D721Med (cell line): ENCODE data around the gene FBN2.

Experiments used
- DNase-seq: peaks from one replicate; pipeline ENCODE4 v3.0.0; 2011; ENCODE audit warnings: low spot score; ENCODE audit not compliant: insufficient read length
- FAIRE-seq: peaks from 2 replicates; lab custom pipeline; 2011; peaks lifted over from hg19 to GRCh38; lab: Jason Lieb, UNC
- TF ChIP-seq, protein P1 (sequence below): IDR thresholded peaks from 2 replicates; pipeline ENCODE4 v1.5.1; 2012; ENCODE audit warnings: mild to moderate bottlenecking, control low read depth; ENCODE audit not compliant: insufficient read depth; ENCODE audit errors: missing control alignments

The FBN2 gene

DNA sequence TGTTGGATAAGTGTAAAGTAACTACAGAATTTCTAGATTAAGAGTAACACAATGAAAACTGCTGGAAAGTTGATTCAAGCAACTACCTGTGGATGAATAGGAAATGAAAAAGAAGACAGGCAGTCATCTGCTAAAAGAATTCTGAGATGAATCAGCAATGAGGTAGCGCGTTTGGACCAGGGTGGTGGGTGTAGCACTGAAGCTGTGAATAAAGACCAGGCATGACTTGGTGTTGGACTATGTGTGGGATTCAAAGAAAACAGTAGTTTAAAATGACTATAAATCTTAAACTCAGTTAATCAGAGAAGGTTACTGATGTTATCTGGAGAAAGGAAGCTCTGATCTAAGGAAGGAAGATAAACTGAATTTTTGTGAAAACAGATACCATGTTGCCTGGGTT is 159.8 kb downstream of the FBN2 start:
- FAIRE-seq, result no peak
- TF ChIP-seq, protein P1, sequence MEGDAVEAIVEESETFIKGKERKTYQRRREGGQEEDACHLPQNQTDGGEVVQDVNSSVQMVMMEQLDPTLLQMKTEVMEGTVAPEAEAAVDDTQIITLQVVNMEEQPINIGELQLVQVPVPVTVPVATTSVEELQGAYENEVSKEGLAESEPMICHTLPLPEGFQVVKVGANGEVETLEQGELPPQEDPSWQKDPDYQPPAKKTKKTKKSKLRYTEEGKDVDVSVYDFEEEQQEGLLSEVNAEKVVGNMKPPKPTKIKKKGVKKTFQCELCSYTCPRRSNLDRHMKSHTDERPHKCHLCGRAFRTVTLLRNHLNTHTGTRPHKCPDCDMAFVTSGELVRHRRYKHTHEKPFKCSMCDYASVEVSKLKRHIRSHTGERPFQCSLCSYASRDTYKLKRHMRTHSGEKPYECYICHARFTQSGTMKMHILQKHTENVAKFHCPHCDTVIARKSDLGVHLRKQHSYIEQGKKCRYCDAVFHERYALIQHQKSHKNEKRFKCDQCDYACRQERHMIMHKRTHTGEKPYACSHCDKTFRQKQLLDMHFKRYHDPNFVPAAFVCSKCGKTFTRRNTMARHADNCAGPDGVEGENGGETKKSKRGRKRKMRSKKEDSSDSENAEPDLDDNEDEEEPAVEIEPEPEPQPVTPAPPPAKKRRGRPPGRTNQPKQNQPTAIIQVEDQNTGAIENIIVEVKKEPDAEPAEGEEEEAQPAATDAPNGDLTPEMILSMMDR, result no peak
- no peak for DNase-seq

DNA sequence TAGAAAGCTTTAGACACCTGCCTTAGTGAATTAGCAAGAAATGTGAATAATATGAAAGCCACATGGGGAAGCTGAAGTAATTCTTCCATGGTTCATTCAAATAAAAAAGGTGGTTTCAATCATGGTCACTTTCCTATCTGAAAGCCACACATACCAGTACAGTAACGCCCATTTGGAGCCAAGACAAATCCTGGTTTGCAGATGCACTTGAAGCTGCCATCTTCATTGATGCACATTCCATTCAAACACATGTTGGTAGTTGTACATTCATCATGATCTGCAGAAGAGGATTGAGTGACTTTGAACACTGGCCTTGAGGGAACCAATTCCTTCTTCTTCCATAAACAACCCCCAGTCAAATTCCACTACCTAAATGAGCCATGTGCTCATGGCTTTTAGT is 161.5 kb downstream of the FBN2 start:
- FAIRE-seq (no peak), DNase-seq (no peak)

DNA sequence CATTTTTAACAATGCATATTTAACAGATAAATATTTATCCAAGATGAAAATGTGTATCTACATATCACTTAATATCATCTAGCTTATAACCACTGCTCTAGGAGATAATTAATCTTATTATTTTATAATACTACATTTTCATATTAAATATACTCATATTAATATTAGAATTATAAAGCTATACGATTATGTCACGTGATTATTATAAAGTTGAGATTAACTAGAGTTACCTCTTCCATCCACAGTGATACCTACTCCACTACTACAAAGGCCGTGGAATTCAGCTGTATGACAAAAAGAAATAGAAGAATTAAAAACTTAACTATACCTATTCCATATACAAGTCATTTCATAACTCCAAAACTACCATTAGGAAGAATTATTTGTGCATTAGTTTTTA is 171.9 kb downstream of the FBN2 start:
- no peak for DNase-seq
- FAIRE-seq, result no peak
- TF ChIP-seq, protein P1, result no peak

More for the DNA sequence above, 161.5 kb downstream of the FBN2 start:
- TF ChIP-seq, protein P1, result no peak

DNA sequence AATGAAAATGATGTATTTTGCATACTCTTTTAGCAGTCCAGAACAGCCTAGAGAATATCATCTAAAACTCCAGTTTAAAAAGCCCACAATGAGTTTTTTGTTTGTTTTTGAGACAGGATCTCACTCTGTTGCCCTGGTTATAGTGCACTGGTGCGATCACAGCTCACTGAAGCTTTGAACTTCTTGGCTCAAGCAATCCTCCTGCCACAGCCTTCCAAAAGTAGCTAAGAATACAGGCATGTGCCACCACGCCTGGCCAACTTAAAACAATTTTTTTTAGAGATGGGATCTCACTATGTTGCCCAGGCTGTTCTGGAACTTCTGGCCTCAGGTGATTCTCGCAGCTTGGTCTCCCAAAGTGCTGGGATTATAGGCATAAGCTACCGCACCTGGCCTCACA is 175.7 kb downstream of the FBN2 start:
- TF ChIP-seq, protein P1, result no peak
- no peak for FAIRE-seq
- DNase-seq, result no peak

DNA sequence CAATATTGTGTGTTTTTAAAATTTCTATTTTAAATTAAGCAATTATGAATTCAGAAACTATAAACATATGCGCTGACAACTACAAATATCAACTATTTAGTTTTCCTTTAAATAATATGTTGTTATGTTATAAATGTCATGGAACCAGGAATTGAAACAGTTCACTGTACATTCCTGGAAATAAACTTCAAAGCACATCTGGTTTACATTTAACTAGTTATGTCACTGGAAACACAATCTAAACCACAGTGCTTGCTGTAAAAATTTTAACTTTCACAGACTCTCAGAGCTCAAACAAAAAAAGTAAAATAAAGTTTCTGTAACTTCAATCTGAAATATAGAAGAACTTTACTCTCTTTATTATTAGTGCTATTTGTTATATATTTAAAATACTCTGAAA is 179.2 kb downstream of the FBN2 start:
- DNase-seq (no peak), FAIRE-seq (no peak)
- TF ChIP-seq, protein P1, result no peak

DNA sequence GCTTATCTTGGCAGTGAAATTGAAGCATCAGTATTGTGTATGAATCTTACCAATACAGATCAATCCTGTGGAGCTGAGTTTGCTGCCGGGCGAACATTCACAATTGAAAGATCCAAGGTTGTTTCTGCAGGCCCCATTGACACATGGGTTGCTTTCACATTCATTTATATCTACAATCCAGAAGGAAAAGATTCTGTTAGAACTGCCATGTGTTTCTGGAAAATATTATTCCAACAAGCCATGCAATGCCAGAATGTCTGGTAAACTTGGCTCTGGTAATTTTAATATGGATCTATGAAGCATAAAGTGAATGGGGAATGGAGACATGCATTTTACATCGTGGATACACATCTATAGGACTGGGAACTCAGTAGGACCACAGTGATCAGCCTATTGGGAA is 180.8 kb downstream of the FBN2 start:
- FAIRE-seq (no peak), DNase-seq (no peak)
- TF ChIP-seq, protein P1, result no peak

DNA sequence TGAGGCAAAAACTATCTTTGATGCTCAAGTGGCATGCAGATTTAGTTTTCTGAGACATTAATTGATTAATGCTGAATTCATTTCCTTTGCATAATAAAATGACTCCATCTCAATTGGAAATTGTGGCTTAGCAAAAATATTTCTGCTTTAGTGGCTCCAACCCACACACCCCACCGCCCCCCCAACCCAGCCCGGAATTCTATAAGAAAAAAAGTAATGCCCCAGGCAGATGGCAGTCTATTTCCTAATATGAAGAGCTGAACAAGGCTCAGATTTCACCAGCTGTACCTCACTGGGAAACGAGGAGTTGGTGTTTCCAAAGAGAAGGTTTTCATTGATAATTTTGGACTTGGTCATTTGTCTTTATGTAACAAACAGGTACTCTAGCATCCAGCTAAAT is 182.1 kb downstream of the FBN2 start:
- TF ChIP-seq, protein P1, result peak; percentile 1
- FAIRE-seq (no peak), DNase-seq (no peak)
